Erythroblast (primary cell): Measurements from ENCODE around the gene TBX10.

Experiments used
- DNase-seq, 2 experiments: peaks; one replicate each; lab custom pipeline; 2025; lab: John Stamatoyannopoulos, UW
- GATA1 ChIP-seq: IDR thresholded peaks from 2 replicates; pipeline ENCODE4 v1.6.1; 2011; ENCODE audit warnings: low read depth, mild to moderate bottlenecking, control low read depth, low read length, moderate library complexity
- POLR2A ChIP-seq: IDR thresholded peaks from 2 replicates; pipeline ENCODE4 v1.6.1; 2011; ENCODE audit warnings: mild to moderate bottlenecking, low read length

The TBX10 gene

DNA sequence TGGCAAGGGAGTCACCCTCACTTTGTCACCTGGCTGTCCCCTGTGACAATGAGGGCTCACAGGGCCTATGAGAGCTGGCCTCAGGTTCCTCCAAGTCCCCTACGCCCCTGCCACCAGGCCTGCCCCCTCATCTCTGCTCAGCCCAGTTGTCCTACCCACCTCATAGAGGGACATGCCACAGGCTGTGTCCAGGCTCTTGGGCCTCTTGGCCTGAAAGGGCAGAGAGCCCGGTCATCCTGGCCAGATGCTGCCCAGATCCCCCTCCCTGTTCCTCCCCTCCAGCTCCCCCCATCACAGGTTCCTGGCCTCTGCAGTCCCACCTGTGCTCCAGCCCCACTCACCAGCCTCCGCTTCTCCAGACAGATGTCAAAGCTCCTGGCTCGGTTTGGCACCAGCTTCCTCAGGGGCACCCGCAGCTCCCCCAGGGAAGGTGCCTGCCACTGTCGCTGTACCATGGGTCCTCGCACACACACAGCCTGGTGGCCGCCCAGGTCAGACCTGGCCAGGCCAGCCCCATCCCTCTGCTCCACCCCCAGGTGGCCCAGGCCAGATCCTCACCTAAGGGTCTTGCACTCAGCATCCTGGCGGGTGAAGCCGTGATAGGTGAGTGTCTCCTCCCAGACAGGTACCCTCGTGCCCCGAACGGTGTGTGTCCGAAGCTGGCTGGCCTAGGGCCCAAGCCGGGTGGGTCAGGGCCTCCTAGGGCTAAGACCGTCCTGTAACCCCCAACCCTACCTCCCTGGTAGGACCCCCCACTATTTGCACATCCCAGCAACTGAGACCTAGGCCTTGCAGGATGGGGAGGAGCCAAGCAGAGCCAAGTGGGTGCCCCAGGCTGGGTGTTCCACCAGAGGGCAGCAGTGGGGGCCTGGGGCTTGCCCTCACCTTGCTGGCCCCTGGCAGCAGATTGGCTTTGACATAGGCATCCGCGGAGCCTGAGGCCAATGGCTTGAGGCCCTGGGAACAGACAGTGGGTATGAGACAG lies 24.5 kb downstream of the TBX10 start:
- TF ChIP-seq POLR2A (no peak), GATA1 (no peak)
- peak; percentile 55 to 66 for DNase-seq

DNA sequence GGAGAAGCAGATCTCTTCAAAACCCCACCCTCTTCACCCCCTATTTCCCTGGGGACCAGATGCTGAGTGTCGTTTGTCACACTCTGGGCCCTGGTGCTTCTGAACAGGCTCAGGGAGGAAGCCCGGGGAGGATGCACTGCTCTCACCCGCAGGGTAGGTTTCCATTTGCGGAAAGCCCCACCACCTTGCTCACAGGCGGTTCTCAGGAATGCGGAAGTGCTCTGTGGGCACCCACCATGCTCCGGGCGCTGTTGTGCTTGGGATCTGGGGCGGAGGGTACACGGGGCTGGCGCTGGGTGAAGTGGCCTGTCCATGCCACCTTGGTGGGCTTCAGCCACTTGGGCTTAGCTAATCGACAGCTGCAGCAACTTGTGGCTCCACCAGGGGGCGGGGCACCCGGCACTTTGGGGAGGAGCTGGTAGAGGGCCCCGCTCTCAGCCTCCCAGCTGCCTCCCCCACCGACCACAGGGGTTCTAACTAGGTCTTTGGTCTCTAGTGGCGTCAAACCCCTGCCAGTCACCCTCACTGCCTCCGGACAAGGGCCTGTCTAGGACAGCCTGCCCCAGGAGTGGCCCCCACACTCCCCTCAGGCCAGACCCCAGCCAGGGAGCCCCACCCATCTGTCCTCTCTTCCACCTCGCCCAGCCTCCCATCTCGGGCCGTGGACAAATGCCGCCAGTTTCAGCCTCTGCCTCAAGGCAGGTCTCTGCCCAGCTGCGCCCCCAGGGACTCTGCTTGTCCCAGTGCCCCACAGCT lies 25.4 kb downstream of the TBX10 start:
- no peak for TF ChIP-seq GATA1
- TF ChIP-seq POLR2A = no peak

GRCh38 chr11:67613313-67613959 lies 26.1 kb downstream of the TBX10 start:
- no peak for TF ChIP-seq POLR2A
- TF ChIP-seq GATA1 = no peak
- no peak for DNase-seq

More for the DNA sequence above, 25.4 kb downstream of the TBX10 start:
- peak; percentile 64 to 76 for DNase-seq

DNA sequence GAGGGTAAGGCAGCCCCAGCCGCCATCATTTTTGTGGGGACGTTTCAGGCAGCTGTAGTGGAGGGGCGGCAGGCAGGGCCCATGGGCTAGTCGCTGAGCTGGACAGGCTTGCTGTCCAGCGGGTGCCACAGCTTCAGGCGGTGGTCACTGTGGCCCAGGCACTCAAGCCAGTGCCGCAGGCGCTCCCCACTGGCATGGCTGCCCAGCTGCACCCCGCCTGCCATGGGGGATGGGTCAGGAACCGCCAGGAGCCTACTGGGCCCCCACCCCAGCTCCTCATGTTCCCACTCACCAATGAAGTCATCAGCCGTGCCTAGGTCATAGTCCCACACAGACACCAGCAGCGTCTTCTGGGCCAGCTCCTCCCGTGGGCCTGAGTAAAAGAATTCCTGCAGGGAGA lies 26.8 kb downstream of the TBX10 start:
- DNase-seq = no peak
- TF ChIP-seq POLR2A = no peak
- no peak for TF ChIP-seq GATA1

GRCh38 chr11:67611704-67612587 lies 27.6 kb downstream of the TBX10 start:
- no peak for DNase-seq
- TF ChIP-seq POLR2A (no peak), GATA1 (no peak)

DNA sequence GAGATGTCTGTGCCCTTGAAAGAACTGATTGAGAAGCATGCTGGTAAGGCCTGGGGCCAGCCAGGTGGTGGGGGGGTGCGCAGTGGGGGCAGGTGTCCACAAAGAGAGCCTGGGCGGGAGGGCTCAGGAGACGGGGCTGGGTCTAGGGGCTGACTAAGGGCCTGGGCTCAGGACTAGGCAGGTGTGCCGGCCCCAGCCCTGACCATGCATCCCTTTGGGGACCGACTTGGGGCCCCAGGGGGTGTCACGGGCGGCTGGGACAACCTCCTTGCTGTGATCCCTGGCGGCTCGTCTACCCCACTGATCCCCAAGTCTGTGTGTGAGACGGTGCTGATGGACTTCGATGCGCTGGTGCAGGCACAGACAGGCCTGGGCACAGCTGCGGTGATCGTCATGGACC lies 28.4 kb downstream of the TBX10 start:
- no peak for TF ChIP-seq POLR2A
- TF ChIP-seq GATA1 = no peak
- no peak for DNase-seq

- no peak for DNase-seq
- no peak for TF ChIP-seq POLR2A
- no peak for TF ChIP-seq GATA1
These were observed 29.2 kb downstream of the TBX10 start for GRCh38 chr11:67610302-67610868.

GRCh38 chr11:67609316-67609715 lies 30.2 kb downstream of the TBX10 start:
- DNase-seq = no peak
- TF ChIP-seq GATA1 (no peak), POLR2A (no peak)

DNA sequence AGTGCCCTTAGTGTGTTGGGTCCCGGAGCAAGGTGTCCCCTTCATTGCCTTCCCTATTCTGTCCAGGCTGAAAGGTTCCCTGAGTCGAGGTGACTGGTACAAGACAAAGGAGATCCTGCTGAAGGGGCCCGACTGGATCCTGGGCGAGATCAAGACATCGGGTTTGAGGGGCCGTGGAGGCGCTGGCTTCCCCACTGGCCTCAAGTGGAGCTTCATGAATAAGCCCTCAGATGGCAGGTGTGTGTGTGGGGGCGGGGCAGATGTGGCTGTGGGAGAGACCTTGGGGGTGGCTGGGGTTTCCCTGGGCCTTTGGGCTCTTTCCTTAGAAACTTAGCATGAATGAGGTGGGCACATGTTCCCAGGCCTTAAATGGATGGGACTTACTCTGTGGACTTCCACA lies 31.1 kb downstream of the TBX10 start:
- no peak for DNase-seq
- TF ChIP-seq GATA1 (no peak), POLR2A (no peak)

GRCh38 chr11:67607507-67607906 lies 32.1 kb downstream of the TBX10 start:
- DNase-seq = peak in 1 of 2 experiments; percentile 43
- TF ChIP-seq GATA1 (no peak), POLR2A (no peak)

DNA sequence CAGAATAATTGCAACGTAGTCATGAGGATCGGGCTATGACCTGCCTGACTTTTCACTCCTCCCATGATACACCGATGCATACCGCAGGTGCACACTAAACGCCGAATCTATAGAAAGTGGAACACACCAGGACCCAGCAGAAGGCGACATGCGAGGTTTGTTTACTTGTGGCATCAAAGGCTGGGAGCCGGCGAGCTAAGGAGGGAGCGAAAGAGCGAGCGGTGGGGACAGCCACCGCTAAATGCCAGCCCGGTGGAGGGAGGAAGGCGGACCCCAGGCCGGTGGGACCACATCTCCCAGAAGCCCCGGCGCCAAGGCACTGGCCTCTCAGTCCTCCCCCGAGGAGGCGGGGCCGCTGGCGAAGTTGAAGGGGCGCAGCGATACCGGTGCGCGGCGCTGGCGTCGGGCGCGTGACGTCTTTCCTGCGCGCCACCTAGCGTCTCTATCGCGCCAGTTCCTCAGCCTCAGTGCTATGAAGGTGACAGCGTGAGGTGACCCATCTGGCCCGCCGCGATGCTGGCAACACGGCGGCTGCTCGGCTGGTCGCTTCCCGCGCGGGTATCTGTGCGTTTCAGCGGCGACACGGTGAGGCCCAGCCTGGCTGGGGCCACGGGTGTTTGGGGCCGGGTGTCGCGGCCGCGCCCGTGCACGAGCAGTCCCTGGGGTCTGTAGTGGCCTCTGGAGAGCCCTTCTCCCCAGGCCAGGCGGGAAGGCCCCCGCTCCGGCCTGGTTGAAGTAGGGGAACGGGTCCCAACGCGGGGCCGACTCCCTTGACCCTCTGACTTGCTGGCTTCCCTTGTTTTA lies 32.9 kb downstream of the TBX10 start, which contains the start of gene NDUFV1:
NDUFV1 (plus strand) TSS at position 445 of the 804 bp plus-strand sequence; CDS start at position 514, 69 bp downstream.
- TF ChIP-seq GATA1 (no peak), POLR2A (peak; percentile 84)
- DNase-seq = peak; percentile 96 to 98

DNA sequence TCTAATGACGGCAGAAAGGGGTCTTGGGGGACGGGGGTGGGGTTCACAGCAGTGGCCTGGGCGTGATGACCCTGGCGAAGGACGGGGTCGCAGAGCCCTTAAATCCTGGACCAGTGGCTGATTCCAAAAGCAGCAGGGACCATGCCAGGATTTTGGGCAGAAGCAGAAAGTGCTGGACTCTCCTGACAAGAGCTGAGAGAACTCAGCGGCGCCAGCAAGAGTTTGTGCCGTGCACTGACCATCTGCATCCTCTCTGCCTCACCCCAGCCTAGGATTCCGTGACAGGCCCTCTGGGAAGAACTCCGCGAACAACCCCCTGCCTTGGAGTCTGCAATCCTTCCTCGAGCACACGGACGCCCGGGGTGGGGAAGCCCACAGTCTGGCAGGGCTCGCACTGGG lies 33.5 kb downstream of the TBX10 start:
- no peak for DNase-seq
- TF ChIP-seq GATA1 = no peak
- no peak for TF ChIP-seq POLR2A
